NT2/D1 (cell line): ENCODE results near the gene UBXN6.

Source experiments
- SUZ12 ChIP-seq: IDR thresholded peaks from 2 replicates; pipeline ENCODE4 v1.6.1; 2011; ENCODE audit not compliant: insufficient read length, insufficient read depth; ENCODE audit errors: extremely low read depth
- YY1 ChIP-seq: IDR thresholded peaks from 2 replicates; pipeline ENCODE4 v1.6.1; 2011; ENCODE audit not compliant: insufficient read length, insufficient read depth
- ZNF274 ChIP-seq: IDR thresholded peaks from 2 replicates; pipeline ENCODE4 v1.6.1; 2011; ENCODE audit warnings: mild to moderate bottlenecking, low read depth, low read length

DNA sequence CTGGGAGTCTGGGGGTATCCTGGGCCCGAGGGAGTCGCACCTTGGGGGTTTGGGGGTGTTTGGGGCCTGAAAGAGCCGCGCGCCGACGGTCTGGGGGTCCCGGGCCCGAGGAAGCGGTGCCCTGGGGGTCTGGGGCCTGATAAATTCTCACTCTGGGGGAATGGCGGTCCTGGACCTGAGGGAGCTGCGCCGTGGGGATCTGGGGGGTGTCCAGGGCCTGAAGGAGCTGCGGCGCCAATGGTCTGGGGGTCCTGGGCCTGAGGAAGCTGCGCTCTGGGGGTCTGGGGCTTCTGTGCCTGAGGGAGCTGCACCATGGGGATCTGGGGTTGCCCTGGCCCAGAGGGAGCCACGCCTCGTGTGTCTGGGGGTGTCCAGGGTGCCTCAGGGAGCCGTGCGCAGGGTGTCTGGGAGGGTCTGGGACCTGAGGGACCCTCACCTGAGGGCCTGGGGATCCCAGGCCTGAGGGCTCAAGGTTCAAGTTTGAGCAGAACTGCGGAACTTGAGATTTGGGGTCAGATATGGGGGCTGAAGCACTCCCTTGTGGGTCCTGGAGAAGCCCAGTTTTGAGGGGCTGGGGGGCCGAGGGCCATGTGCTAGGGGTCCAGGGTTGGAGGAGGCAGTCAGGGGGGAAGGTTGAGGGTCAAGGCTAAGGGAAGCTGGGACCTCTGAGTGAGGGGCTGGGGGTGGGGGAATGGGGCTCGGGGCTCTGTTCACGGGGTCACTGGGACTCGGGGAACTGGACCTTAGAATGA lies 15.6 kb upstream of the UBXN6 start:
- TF ChIP-seq ZNF274 (no peak), YY1 (no peak), SUZ12 (no peak)
